Hepatocyte (in vitro differentiated cells): ENCODE measurements around the gene ARSB.

Experiments used
- CTCF ChIP-seq: fragments of 200-600 bp; sonication (generic); IDR thresholded peaks from 2 replicates; pipeline ENCODE4 v1.5.1; 2016; ENCODE audit warnings: antibody characterized with exemption, mild to moderate bottlenecking; ENCODE audit not compliant: poor library complexity
- EZH2 ChIP-seq: fragments of 200-600 bp; sonication (generic); IDR thresholded peaks from 2 replicates; pipeline ENCODE4 v1.6.1; 2016; ENCODE audit warnings: antibody characterized with exemption, mild to moderate bottlenecking, borderline replicate concordance

- no peak for TF ChIP-seq CTCF
- TF ChIP-seq EZH2 = no peak
Observed at GRCh38 chr5:78778538-78778937, 206.6 kb downstream of the ARSB start.
